Mammary epithelial cell (primary cell): ENCODE measurements around the gene PIAS4.

Source experiments
- EZH2 ChIP-seq: IDR thresholded peaks from 2 replicates; pipeline ENCODE4 v1.6.1; 2012; ENCODE audit warnings: low read length, inconsistent platforms, borderline replicate concordance
- TF ChIP-seq, protein P1 (sequence below), 2 donors: IDR thresholded peaks in 1 of 2; conservative IDR thresholded peaks in 1 of 2; 2 replicates each; pipeline ENCODE4 v1.5.1; 2011 to 2012; ENCODE audit warnings: inconsistent platforms in 2 of 2, low read length in 2 of 2, mild to moderate bottlenecking in 2 of 2, control low read depth in 1 of 2, low read depth in 1 of 2; ENCODE audit not compliant: insufficient read depth in 1 of 2; ENCODE audit errors: extremely low read depth in 1 of 2

DNA sequence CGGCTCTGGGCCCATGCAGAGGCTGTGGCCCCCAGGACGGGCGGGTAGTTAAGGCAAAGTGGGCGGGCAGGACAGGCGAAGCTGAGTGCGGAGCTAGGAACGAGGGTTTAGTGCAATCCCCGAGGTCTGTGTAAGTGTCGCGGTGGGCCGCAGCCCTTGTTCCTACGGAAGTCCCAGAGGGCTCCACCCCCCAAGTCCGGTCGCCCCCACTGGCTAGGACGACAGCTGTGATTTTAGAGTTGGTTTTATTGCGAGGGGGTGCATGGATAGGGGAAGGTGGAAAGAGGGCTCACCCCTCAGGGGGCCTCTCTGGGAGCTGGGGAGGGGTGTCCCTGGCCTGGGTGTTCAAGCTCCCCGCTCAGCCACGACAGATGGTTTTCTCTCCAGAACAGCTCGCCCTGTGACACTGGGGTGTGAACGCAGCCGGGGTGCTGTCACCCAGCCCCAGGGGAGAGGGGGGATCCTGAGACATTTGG is 37.5 kb downstream of the PIAS4 start:
- TF ChIP-seq, protein P1, sequence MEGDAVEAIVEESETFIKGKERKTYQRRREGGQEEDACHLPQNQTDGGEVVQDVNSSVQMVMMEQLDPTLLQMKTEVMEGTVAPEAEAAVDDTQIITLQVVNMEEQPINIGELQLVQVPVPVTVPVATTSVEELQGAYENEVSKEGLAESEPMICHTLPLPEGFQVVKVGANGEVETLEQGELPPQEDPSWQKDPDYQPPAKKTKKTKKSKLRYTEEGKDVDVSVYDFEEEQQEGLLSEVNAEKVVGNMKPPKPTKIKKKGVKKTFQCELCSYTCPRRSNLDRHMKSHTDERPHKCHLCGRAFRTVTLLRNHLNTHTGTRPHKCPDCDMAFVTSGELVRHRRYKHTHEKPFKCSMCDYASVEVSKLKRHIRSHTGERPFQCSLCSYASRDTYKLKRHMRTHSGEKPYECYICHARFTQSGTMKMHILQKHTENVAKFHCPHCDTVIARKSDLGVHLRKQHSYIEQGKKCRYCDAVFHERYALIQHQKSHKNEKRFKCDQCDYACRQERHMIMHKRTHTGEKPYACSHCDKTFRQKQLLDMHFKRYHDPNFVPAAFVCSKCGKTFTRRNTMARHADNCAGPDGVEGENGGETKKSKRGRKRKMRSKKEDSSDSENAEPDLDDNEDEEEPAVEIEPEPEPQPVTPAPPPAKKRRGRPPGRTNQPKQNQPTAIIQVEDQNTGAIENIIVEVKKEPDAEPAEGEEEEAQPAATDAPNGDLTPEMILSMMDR (conservative IDR thresholded peaks at IDR 0.05 in 1 of 2, IDR thresholded peaks at IDR 0.05 in 1 of 2; ENCODE audit: extremely low read depth in 1 of 2, insufficient read depth in 1 of 2, low read depth in 1 of 2, low read length in 2 of 2) = no peak
- TF ChIP-seq EZH2 = no peak
